Immature natural killer cell (primary cell): Measurements from ENCODE around the gene ADD2. TPM values are rescaled to one million over a fixed set of nuclear protein-coding genes. Genes with fewer than 3 reads are reported as not detected.

ENCODE experiments used
- DNase-seq, 3 donors: peaks; one replicate each; pipeline ENCODE4 v3.0.0; 2022; ENCODE audit warnings: mixed read lengths in 1 of 3
- H3K27ac Mint-ChIP-seq, 6 donors: one replicate each; pipeline ENCODE4 v1.8.0; 2020; ENCODE audit warnings: mixed read lengths in 6 of 6, mild to moderate bottlenecking in 5 of 6, inconsistent platforms in 4 of 6, moderate library complexity in 3 of 6
- H3K27me3 Mint-ChIP-seq, 3 donors: one replicate each; pipeline ENCODE4 v1.8.0; 2020 to 2021; ENCODE audit warnings: low read depth in 3 of 3, mild to moderate bottlenecking in 3 of 3, mixed read lengths in 3 of 3, moderate library complexity in 3 of 3, inconsistent platforms in 1 of 3
- H3K36me3 Mint-ChIP-seq, 3 donors: one replicate each; pipeline ENCODE4 v1.8.0; 2020; ENCODE audit warnings: mixed read lengths in 3 of 3, inconsistent platforms in 2 of 3, mild to moderate bottlenecking in 2 of 3
- H3K4me1 Mint-ChIP-seq, 2 donors: one replicate each; pipeline ENCODE4 v1.8.0; 2020; ENCODE audit warnings: inconsistent platforms in 2 of 2, mild to moderate bottlenecking in 2 of 2, mixed read lengths in 2 of 2, moderate library complexity in 1 of 2
- H3K4me3 Mint-ChIP-seq, 5 donors: one replicate each; pipeline ENCODE4 v1.8.0; 2020; ENCODE audit warnings: mild to moderate bottlenecking in 5 of 5, mixed read lengths in 5 of 5, inconsistent platforms in 3 of 5, moderate library complexity in 3 of 5
- H3K9me3 Mint-ChIP-seq, 6 donors: one replicate each; pipeline ENCODE4 v1.8.0; 2020; ENCODE audit warnings: mild to moderate bottlenecking in 6 of 6, mixed read lengths in 6 of 6, inconsistent platforms in 4 of 6, moderate library complexity in 3 of 6
- polyA plus RNA-seq, 3 donors: library from polyadenylated mRNA; unstranded; fragments of 300-500 nt; fragmentation: Illumina TruSeq; gene quantifications; one replicate each; pipeline ENCODE4 v1.2.3, GENCODE V29; 2021

The ADD2 gene
- polyA plus RNA-seq, 3 donors from 2014 or later = not detected

- peaks cover 0 to 8% (median 4%) of the 10 kb centered on the region in 3 donors for H3K27me3 Mint-ChIP-seq
- peaks cover 18 to 22% of the 10 kb centered on the region in 2 donors for H3K4me1 Mint-ChIP-seq
- H3K9me3 Mint-ChIP-seq = peaks cover 0 to 8% (median 1%) of the 10 kb centered on the region in 6 donors
- no peak overlapping the region for H3K4me3 Mint-ChIP-seq
- H3K36me3 Mint-ChIP-seq = peaks cover 6 to 8% (median 7%) of the 10 kb centered on the region in 3 donors
- no peak overlapping the region for H3K27ac Mint-ChIP-seq
- DNase-seq = no peak
These were observed 28.3 kb upstream of the ADD2 start for GRCh38 chr2:70796262-70796661.

- Mint-ChIP-seq H3K27ac (no peak overlapping the region), H3K4me1 (peaks cover 23 to 25% of the 10 kb centered on the region in 2 donors), H3K9me3 (peaks cover 0 to 8% (median 1%) of the 10 kb centered on the region in 6 donors), H3K36me3 (peaks cover 6 to 8% (median 7%) of the 10 kb centered on the region in 3 donors), H3K4me3 (no peak overlapping the region), H3K27me3 (peaks cover 0 to 14% (median 7%) of the 10 kb centered on the region in 3 donors)
- no peak for DNase-seq
These were observed 27.4 kb upstream of the ADD2 start for GRCh38 chr2:70795164-70795995.

GRCh38 chr2:70793450-70793849, 25.4 kb upstream of the ADD2 start:
- DNase-seq = no peak
- Mint-ChIP-seq H3K4me1 (peaks cover 22 to 25% of the 10 kb centered on the region in 2 donors), H3K27me3 (peaks cover 7 to 19% (median 12%) of the 10 kb centered on the region in 3 donors), H3K4me3 (no peak overlapping the region), H3K27ac (no peak overlapping the region), H3K36me3 (no peaks in the 10 kb centered on the region), H3K9me3 (no peaks in the 10 kb centered on the region)

GRCh38 chr2:70790136-70790828, 22.3 kb upstream of the ADD2 start, which contains the start of gene FIGLA:
FIGLA (minus strand) TSS chr2:70790643; CDS start chr2:70790638, 5 bp downstream.
- Mint-ChIP-seq H3K9me3 (no peaks in the 10 kb centered on the region), H3K36me3 (no peaks in the 10 kb centered on the region), H3K27me3 (peaks cover 11 to 21% (median 12%) of the 10 kb centered on the region in 3 donors), H3K27ac (no peak within 1 kb of the TSS), H3K4me1 (peaks cover 9 to 13% of the 10 kb centered on the region in 2 donors), H3K4me3 (peak within 1 kb of the TSS; percentile 83 to 96 (median 88))
- no peak for DNase-seq

- Mint-ChIP-seq H3K27ac (no peak overlapping the region), H3K4me1 (peaks cover 9 to 13% of the 10 kb centered on the region in 2 donors), H3K36me3 (no peaks in the 10 kb centered on the region), H3K4me3 (peak overlapping the region; percentile 83 to 96 (median 88)), H3K9me3 (no peaks in the 10 kb centered on the region), H3K27me3 (peaks cover 11 to 21% (median 12%) of the 10 kb centered on the region in 3 donors)
- peak; percentile 51 to 68 (median 61) for DNase-seq
These were observed 21.5 kb upstream of the ADD2 start for GRCh38 chr2:70789304-70790135.

GRCh38 chr2:70785137-70785911, 17.3 kb upstream of the ADD2 start:
- no peak overlapping the region for H3K27ac Mint-ChIP-seq
- H3K4me1 Mint-ChIP-seq = peaks cover 6 to 7% of the 10 kb centered on the region in 2 donors
- H3K9me3 Mint-ChIP-seq = no peaks in the 10 kb centered on the region
- DNase-seq = peak in 1 of 3 donors; percentile 6
- peaks cover 4 to 14% (median 12%) of the 10 kb centered on the region in 3 donors for H3K27me3 Mint-ChIP-seq
- no peaks in the 10 kb centered on the region for H3K36me3 Mint-ChIP-seq
- no peak overlapping the region for H3K4me3 Mint-ChIP-seq

GRCh38 chr2:70784320-70784719, 16.3 kb upstream of the ADD2 start:
- H3K36me3 Mint-ChIP-seq = no peaks in the 10 kb centered on the region
- H3K27ac Mint-ChIP-seq = no peak overlapping the region
- peaks cover 0 to 1% of the 10 kb centered on the region in 2 donors for H3K4me1 Mint-ChIP-seq
- H3K27me3 Mint-ChIP-seq = peaks cover 0 to 11% (median 7%) of the 10 kb centered on the region in 3 donors
- DNase-seq = no peak
- no peak overlapping the region for H3K4me3 Mint-ChIP-seq
- no peaks in the 10 kb centered on the region for H3K9me3 Mint-ChIP-seq

- H3K9me3 Mint-ChIP-seq = no peaks in the 10 kb centered on the region
- no peak overlapping the region for H3K4me3 Mint-ChIP-seq
- H3K4me1 Mint-ChIP-seq = no peaks in the 10 kb centered on the region
- H3K27me3 Mint-ChIP-seq = peaks cover 1 to 13% (median 10%) of the 10 kb centered on the region in 3 donors
- H3K36me3 Mint-ChIP-seq = no peaks in the 10 kb centered on the region
- DNase-seq = no peak
- no peak overlapping the region for H3K27ac Mint-ChIP-seq
These were observed 12.0 kb upstream of the ADD2 start for GRCh38 chr2:70779911-70780545.

- Mint-ChIP-seq H3K4me1 (no peaks in the 10 kb centered on the region), H3K4me3 (no peak overlapping the region), H3K27me3 (peaks cover 1 to 14% (median 10%) of the 10 kb centered on the region in 3 donors), H3K9me3 (no peaks in the 10 kb centered on the region), H3K36me3 (no peaks in the 10 kb centered on the region), H3K27ac (no peak overlapping the region)
- DNase-seq = no peak
These were observed 11.5 kb upstream of the ADD2 start for GRCh38 chr2:70779491-70779890.

GRCh38 chr2:70778676-70779075, 10.7 kb upstream of the ADD2 start:
- Mint-ChIP-seq H3K9me3 (no peaks in the 10 kb centered on the region), H3K36me3 (no peaks in the 10 kb centered on the region), H3K27me3 (peaks cover 1 to 14% (median 11%) of the 10 kb centered on the region in 3 donors), H3K4me1 (no peaks in the 10 kb centered on the region), H3K27ac (no peak overlapping the region), H3K4me3 (no peak overlapping the region)
- DNase-seq = no peak

GRCh38 chr2:70777450-70777849, 9.4 kb upstream of the ADD2 start:
- no peak overlapping the region for H3K4me3 Mint-ChIP-seq
- H3K4me1 Mint-ChIP-seq = no peaks in the 10 kb centered on the region
- H3K27ac Mint-ChIP-seq = no peak overlapping the region
- no peak for DNase-seq
- H3K36me3 Mint-ChIP-seq = no peaks in the 10 kb centered on the region
- H3K27me3 Mint-ChIP-seq = peaks cover 6 to 14% (median 14%) of the 10 kb centered on the region in 3 donors
- no peaks in the 10 kb centered on the region for H3K9me3 Mint-ChIP-seq

- Mint-ChIP-seq H3K9me3 (no peaks in the 10 kb centered on the region), H3K36me3 (no peaks in the 10 kb centered on the region), H3K27ac (no peak overlapping the region), H3K27me3 (peaks cover 6 to 17% (median 16%) of the 10 kb centered on the region in 3 donors), H3K4me1 (no peaks in the 10 kb centered on the region), H3K4me3 (no peak overlapping the region)
- DNase-seq = no peak
These were observed 8.3 kb upstream of the ADD2 start for GRCh38 chr2:70776266-70776665.
